T-helper 1 cell treated with Interleukin-12 subunit alpha and Interleukin-12 subunit beta and Interleukin-4 antibody, amounts not matched to agents 30 ng/mL and 1 ng/mL, for 36 hours (primary cell): ENCODE results near the gene KIF22. TPM values are rescaled to one million over a fixed set of nuclear protein-coding genes. Genes with fewer than 3 reads are reported as not detected.

Experiments used
- total RNA-seq: library from RNA; stranded (reverse); gene quantifications from 2 replicates; pipeline ENCODE4 v1.2.3, GENCODE V29; 2022

Gene KIF22
- total RNA-seq, 1 donor from 2014 or later, result 133 TPM

Other genes with a start within 250 kb of the KIF22 start
- gene SPN, start 127.5 kb upstream of the KIF22 start, total RNA-seq, result 381 and 388 TPM in 2 replicates
- gene QPRT, start 111.6 kb upstream of the KIF22 start, total RNA-seq, result 8.0 and 9.1 TPM in 2 replicates
- gene C16orf54, start 44.8 kb upstream of the KIF22 start, total RNA-seq, result 61.6 and 65.2 TPM in 2 replicates
- gene ZG16, start 12.5 kb upstream of the KIF22 start, total RNA-seq, result not detected in 2 replicates
- gene MAZ, start 15.8 kb downstream of the KIF22 start, total RNA-seq, result 353 and 357 TPM in 2 replicates
- gene PRRT2, start 21.4 kb downstream of the KIF22 start, total RNA-seq, result 0.61 and 0.91 TPM in 2 replicates
- gene PAGR1, start 25.4 kb downstream of the KIF22 start, total RNA-seq, result 24.3 and 24.8 TPM in 2 replicates
- 263 and 268 TPM in 2 replicates for gene MVP, start 29.7 kb downstream of the KIF22 start, total RNA-seq
- gene CDIPT, start 72.5 kb downstream of the KIF22 start, total RNA-seq, result 68.7 and 75.4 TPM in 2 replicates
- 0.07 TPM in 2 replicates for gene SEZ6L2, start 108.8 kb downstream of the KIF22 start, total RNA-seq
- gene ASPHD1, start 109.7 kb downstream of the KIF22 start, total RNA-seq, result 0.17 and 0.32 TPM in 2 replicates
- 42.2 and 48.4 TPM in 2 replicates for gene KCTD13, start 135.5 kb downstream of the KIF22 start, total RNA-seq
- 46.1 and 54.0 TPM in 2 replicates for gene TMEM219, start 171.3 kb downstream of the KIF22 start, total RNA-seq
- 39.8 and 41.5 TPM in 2 replicates for gene TAOK2, start 183.1 kb downstream of the KIF22 start, total RNA-seq
- 35.8 and 36.9 TPM in 2 replicates for gene HIRIP3, start 204.9 kb downstream of the KIF22 start, total RNA-seq
- gene INO80E, start 205.5 kb downstream of the KIF22 start, total RNA-seq, result 98.2 and 112 TPM in 2 replicates
- not detected in 2 replicates for gene DOC2A, start 220.3 kb downstream of the KIF22 start, total RNA-seq
- not detected in 2 replicates for gene C16orf92, start 232.4 kb downstream of the KIF22 start, total RNA-seq
- 1.4 and 2.3 TPM in 2 replicates for gene TLCD3B, start 240.5 kb downstream of the KIF22 start, total RNA-seq